GM23248 (cell line): Measurements from ENCODE around the gene MBD4. TPM values are rescaled to one million over a fixed set of nuclear protein-coding genes. Genes with fewer than 3 reads are reported as not detected.
"Not testable (repeated sequence)": the region's sequence is repeated elsewhere in the genome, so short reads cannot be mapped to it uniquely, and the experiment has no call there.

ENCODE experiments used
- DNase-seq: peaks from one replicate; pipeline ENCODE4 v3.0.0-alpha.2; 2015
- H2AFZ ChIP-seq: fragments of 200-600 bp; sonication (generic); 2 replicates; pipeline ENCODE4 v1.6.1; 2016; ENCODE audit warnings: antibody characterized with exemption
- H3F3A ChIP-seq: fragments of 200-600 bp; sonication (generic); 2 replicates; pipeline ENCODE4 v1.6.1; 2016; ENCODE audit warnings: mild to moderate bottlenecking, antibody characterized with exemption, mixed run types; ENCODE audit not compliant: insufficient read depth
- H3K27ac ChIP-seq: fragments of 200-600 bp; sonication (generic); 2 replicates; pipeline ENCODE4 v1.5.1; 2016; ENCODE audit warnings: mild to moderate bottlenecking
- H3K27me3 ChIP-seq: fragments of 200-600 bp; sonication (generic); replicated peaks from 2 replicates; pipeline ENCODE4 v1.6.1; 2016; ENCODE audit warnings: mild to moderate bottlenecking; ENCODE audit not compliant: insufficient read depth
- H3K36me3 ChIP-seq: fragments of 200-600 bp; sonication (generic); 2 replicates; pipeline ENCODE4 v1.6.1; 2016; ENCODE audit warnings: low read depth, mild to moderate bottlenecking
- H3K4me1 ChIP-seq: fragments of 200-600 bp; sonication (generic); 2 replicates; pipeline ENCODE4 v1.6.1; 2016; ENCODE audit warnings: mild to moderate bottlenecking; ENCODE audit not compliant: insufficient read depth
- H3K4me2 ChIP-seq: fragments of 200-600 bp; sonication (generic); one replicate; pipeline ENCODE4 v1.6.1; 2016; ENCODE audit warnings: mild to moderate bottlenecking; ENCODE audit not compliant: unreplicated experiment
- H3K4me3 ChIP-seq: fragments of 200-600 bp; sonication (generic); 2 replicates; pipeline ENCODE4 v1.5.1; 2016; ENCODE audit warnings: mild to moderate bottlenecking
- H3K79me2 ChIP-seq: fragments of 200-600 bp; sonication (generic); 2 replicates; pipeline ENCODE4 v1.6.1; 2016; ENCODE audit warnings: mild to moderate bottlenecking; ENCODE audit not compliant: insufficient read depth
- H3K9ac ChIP-seq: fragments of 200-600 bp; sonication (generic); 2 replicates; pipeline ENCODE4 v1.6.1; 2016; ENCODE audit warnings: mild to moderate bottlenecking
- H3K9me2 ChIP-seq: fragments of 200-600 bp; sonication (generic); 2 replicates; pipeline ENCODE4 v1.6.1; 2016; ENCODE audit warnings: mixed run types, mild to moderate bottlenecking, moderate library complexity; ENCODE audit not compliant: insufficient read depth
- H3K9me3 ChIP-seq: fragments of 200-600 bp; sonication (generic); one replicate; pipeline ENCODE4 v1.6.1; 2017; ENCODE audit warnings: low read depth
- H4K20me1 ChIP-seq: fragments of 200-600 bp; sonication (generic); 2 replicates; pipeline ENCODE4 v1.6.0; 2016; ENCODE audit not compliant: insufficient read depth
- EZH2 ChIP-seq: fragments of 200-600 bp; sonication (generic); IDR thresholded peaks from 2 replicates; pipeline ENCODE4 v1.6.1; 2018; ENCODE audit warnings: antibody characterized with exemption, mild to moderate bottlenecking; ENCODE audit not compliant: insufficient read depth, poor library complexity, severe bottlenecking
- EZH2phosphoT487 ChIP-seq: fragments of 200-600 bp; sonication (generic); IDR thresholded peaks from 2 replicates; pipeline ENCODE4 v1.6.1; 2018; ENCODE audit warnings: antibody characterized with exemption, moderate library complexity, mild to moderate bottlenecking, low read depth; ENCODE audit not compliant: insufficient read depth
- WGBS, 2 experiments: methylation state at CpG; one replicate each; pipeline ENCODE4 v1.1.6; 2015 to 2017; ENCODE audit warnings: low lambda C conversion rate in 2 of 2, low coverage in 1 of 2; ENCODE audit errors: missing lambda C conversion rate in 2 of 2; 5-methylcytosine and 5-hydroxymethylcytosine counted together
- in situ Hi-C: fragments of 300-500 bp; cut with MboI; formaldehyde crosslinking; loops from 2 replicates; pipeline ENCODE4 v1.15.0; 2020
- polyA plus RNA-seq: library from polyadenylated mRNA; unstranded; fragments of >200 nt; fragmentation: Nextera tagmentation; extraction: Ambion mirVana; gene quantifications from 2 replicates; pipeline ENCODE4 v1.2.1, GENCODE V29; 2016
- total RNA-seq: library from RNA; depleted of rRNA; stranded (reverse); fragments of >200 nt; shearing (Covaris generic); gene quantifications from 2 replicates; pipeline ENCODE4 v1.2.3, GENCODE V29; 2014

MBD4 gene
- total and polyA plus RNA-seq, 2 experiments from 2014 or later = 27.2 to 36.8 TPM

GRCh38 chr3:129482721-129483120, 43.0 kb upstream of the MBD4 start:
- Histone ChIP-seq H3K9me2 (no peaks in the 10 kb centered on the region), H3K4me2 (peak overlapping the region; percentile 75), H2AFZ (no peak overlapping the region), H3K4me1 (peaks cover 50% of the 10 kb centered on the region), H3K27me3 (no peaks in the 10 kb centered on the region), H3K79me2 (no peaks in the 10 kb centered on the region), H3K36me3 (peaks cover 6% of the 10 kb centered on the region; the same call in 1 of the 2 replicates), H3K27ac (peak overlapping the region; percentile 92), H4K20me1 (no peaks in the 10 kb centered on the region), H3K9ac (peak overlapping the region; percentile 68), H3F3A (peaks cover 53% of the 10 kb centered on the region), H3K4me3 (no peak overlapping the region), H3K9me3 (no peaks in the 10 kb centered on the region)
- no peak for DNase-seq
- in situ Hi-C loops = loop anchor here (25.0 kb wide), 1 partner anchor 330 kb away; no protein-coding TSS in a partner anchor
- 62 to 75% methylated on average over 1 of the region's 1 CpG for whole genome bisulfite sequencing, 2 experiments
- TF ChIP-seq EZH2phosphoT487 (no peak), EZH2 (no peak)

- H3K4me2 ChIP-seq = peak overlapping the region; percentile 75
- TF ChIP-seq EZH2 (no peak), EZH2phosphoT487 (no peak)
- 4 to 11% methylated on average over 12 of the region's 12 CpGs for WGBS, 2 experiments
- peaks cover 41% of the 10 kb centered on the region for H3K4me1 ChIP-seq
- H3K9ac ChIP-seq = peak overlapping the region; percentile 68
- no peaks in the 10 kb centered on the region for H3K27me3 ChIP-seq
- peaks cover 44% of the 10 kb centered on the region for H3F3A ChIP-seq
- no peaks in the 10 kb centered on the region for H3K79me2 ChIP-seq
- H4K20me1 ChIP-seq = no peaks in the 10 kb centered on the region
- no peaks in the 10 kb centered on the region for H3K9me3 ChIP-seq
- H3K4me3 ChIP-seq = peak overlapping the region; percentile 25; the same call in 1 of the 2 replicates
- H2AFZ ChIP-seq = peak overlapping the region; percentile 46; the same call in 1 of the 2 replicates
- DNase-seq = peak; percentile 93
- peak overlapping the region; percentile 92 for H3K27ac ChIP-seq
- peaks cover 6% of the 10 kb centered on the region; the same call in 1 of the 2 replicates for H3K36me3 ChIP-seq
- no peaks in the 10 kb centered on the region for H3K9me2 ChIP-seq
- in situ Hi-C loops = loop anchor here (25.0 kb wide), 1 partner anchor 330 kb away; no protein-coding TSS in a partner anchor
Observed at GRCh38 chr3:129481766-129482332, 42.1 kb upstream of the MBD4 start.

- 40 to 45% methylated on average over 7 to 9 of the region's 11 CpGs for WGBS, 2 experiments
- not testable (repeated sequence) for H3K9me2 ChIP-seq, H3K9me3 ChIP-seq, H4K20me1 ChIP-seq, H2AFZ ChIP-seq, H3K36me3 ChIP-seq, H3K27me3 ChIP-seq, H3K79me2 ChIP-seq, DNase-seq
- H3K27ac ChIP-seq = peak overlapping the region; percentile 92
- peak overlapping the region; percentile 75 for H3K4me2 ChIP-seq
- peaks cover 38% of the 10 kb centered on the region for H3F3A ChIP-seq
- H3K9ac ChIP-seq = peak overlapping the region; percentile 68
- peak overlapping the region; percentile 25; the same call in 1 of the 2 replicates for H3K4me3 ChIP-seq
- H3K4me1 ChIP-seq = peaks cover 36% of the 10 kb centered on the region
- in situ Hi-C loops = loop anchor here (25.0 kb wide), 1 partner anchor 331 kb away; no protein-coding TSS in a partner anchor
Observed at GRCh38 chr3:129481225-129481765, 41.5 kb upstream of the MBD4 start.

GRCh38 chr3:129476586-129476985, 36.8 kb upstream of the MBD4 start:
- H3K4me3 ChIP-seq = no peak overlapping the region
- H3K36me3 ChIP-seq = peaks cover 11% of the 10 kb centered on the region; the same call in 1 of the 2 replicates
- no peak overlapping the region for H3K27ac ChIP-seq
- H4K20me1 ChIP-seq = no peaks in the 10 kb centered on the region
- no peaks in the 10 kb centered on the region for H3K27me3 ChIP-seq
- no peak overlapping the region for H3K9ac ChIP-seq
- H2AFZ ChIP-seq = no peak overlapping the region
- no peak for TF ChIP-seq EZH2
- TF ChIP-seq EZH2phosphoT487 = no peak
- no peaks in the 10 kb centered on the region for H3K9me2 ChIP-seq
- WGBS, 2 experiments = 88% methylated on average over 6 of the region's 6 CpGs
- H3K79me2 ChIP-seq = no peaks in the 10 kb centered on the region
- H3K4me1 ChIP-seq = peaks cover 13% of the 10 kb centered on the region
- no peak for DNase-seq
- H3K9me3 ChIP-seq = no peaks in the 10 kb centered on the region
- peaks cover 12% of the 10 kb centered on the region for H3F3A ChIP-seq
- H3K4me2 ChIP-seq = no peak overlapping the region
- in situ Hi-C loops = loop anchor here (25.0 kb wide), 1 partner anchor 336 kb away; no protein-coding TSS in a partner anchor
